HCT116 (cell line): ENCODE results near the gene USP12. TPM values are rescaled to one million over a fixed set of nuclear protein-coding genes. Genes with fewer than 3 reads are reported as not detected.

Experiments
- ATAC-seq: fragments of 200-7000 bp; cut with Tn5 transposase; 2 replicates; pipeline ENCODE4 v1.9.1; 2020; ENCODE audit warnings: mild to moderate bottlenecking, moderate library complexity
- BruUV-seq: library from RNA; stranded (reverse); fragments of 400-500 nt; replicated peaks from 2 replicates; lab custom pipeline; 2021; lab: Mats Ljungman, UMichigan
- CTCF ChIA-PET: fragments of 300-600 bp; sonication (Branson Sonifier 250); formaldehyde crosslinking; loops from one replicate; lab custom pipeline; 2021; ENCODE audit warnings: antibody characterized with exemption; lab: Charles Lee
- POLR2A ChIA-PET: fragments of 300-600, 350-600 bp; sonication (Branson Sonifier 250); formaldehyde crosslinking; loops from one replicate; lab custom pipeline; 2021; ENCODE audit warnings: antibody characterized with exemption; lab: Charles Lee
- RAD21 ChIA-PET, 2 experiments: fragments of 300-600 bp; sonication (Branson Sonifier 250); formaldehyde crosslinking; loops; one replicate each; lab custom pipeline; 2023; ENCODE audit warnings: low total read pairs in 2 of 2; ENCODE audit not compliant: uncharacterized antibody in 2 of 2, unreplicated experiment in 2 of 2, low non-redundant PET in 1 of 2; lab: Charles Lee
- DNase-seq: peaks from one replicate; pipeline ENCODE4 v3.0.0-alpha.2; 2010; ENCODE audit warnings: low read depth, low spot score
- H2AFZ ChIP-seq: fragments of 200-600 bp; shearing (Covaris generic), sonication (generic); 2 replicates; pipeline ENCODE4 v1.6.1; 2017; ENCODE audit warnings: low read depth, mixed run types, mixed read lengths, antibody characterized with exemption, low read length; ENCODE audit not compliant: poor library complexity, severe bottlenecking
- H3K27ac ChIP-seq: 2 replicates; pipeline ENCODE4 v1.5.1; 2012; ENCODE audit warnings: low read depth, low read length
- H3K27me3 ChIP-seq: fragments of 200-600 bp; sonication (generic); 2 replicates; pipeline ENCODE4 v1.6.1; 2016; ENCODE audit warnings: mixed run types, low read length, mixed read lengths; ENCODE audit not compliant: insufficient read depth
- H3K36me3 ChIP-seq, 2 experiments: fragments of 200-500 bp in 1 of 2; fragments of 200-600 bp in 1 of 2; sonication (Bioruptor generic) in 1 of 2; sonication (generic) in 1 of 2; 2 replicates each; pipeline versions ENCODE4 v1.5.1 to v1.6.1; 2014 to 2016; ENCODE audit warnings: low read length in 2 of 2, inconsistent platforms in 1 of 2, mixed read lengths in 1 of 2, mixed run types in 1 of 2; ENCODE audit not compliant: insufficient read depth in 2 of 2, control insufficient read depth in 1 of 2
- H3K4me1 ChIP-seq, 2 experiments: fragments of 200-600 bp in 1 of 2; sonication (generic) in 1 of 2; 2 replicates each; pipeline versions ENCODE4 v1.5.1 to v1.6.1; 2012 to 2017; ENCODE audit warnings: low read length in 2 of 2, inconsistent platforms in 1 of 2, mild to moderate bottlenecking in 1 of 2, mixed read lengths in 1 of 2, mixed run types in 1 of 2, moderate library complexity in 1 of 2; ENCODE audit not compliant: insufficient read depth in 2 of 2, control insufficient read depth in 1 of 2
- H3K4me2 ChIP-seq: fragments of 200-600 bp; sonication (generic); 2 replicates; pipeline ENCODE4 v1.6.1; 2017; ENCODE audit warnings: mixed run types, low read length, mixed read lengths
- H3K4me3 ChIP-seq, 2 experiments: fragments of 200-600 bp in 1 of 2; sonication (generic) in 1 of 2; replicated peaks in 1 of 2; 2 replicates each; pipeline ENCODE4 v1.5.1; 2011 to 2016; ENCODE audit warnings: low read length in 2 of 2, control low read depth in 1 of 2, low read depth in 1 of 2, mild to moderate bottlenecking in 1 of 2, mixed read lengths in 1 of 2, mixed run types in 1 of 2
- H3K79me2 ChIP-seq: fragments of 200-600 bp; sonication (generic); 2 replicates; pipeline ENCODE4 v1.6.1; 2017; ENCODE audit warnings: mild to moderate bottlenecking, mixed run types, low read length, moderate library complexity, mixed read lengths; ENCODE audit not compliant: insufficient read depth
- H3K9ac ChIP-seq: fragments of 200-600 bp; sonication (generic); 2 replicates; pipeline ENCODE4 v1.6.1; 2016; ENCODE audit warnings: low read length, mixed read lengths
- H3K9me2 ChIP-seq: fragments of 200-600 bp; sonication (generic), shearing (Covaris generic); 2 replicates; pipeline ENCODE4 v1.6.1; 2017; ENCODE audit warnings: mixed run types, mild to moderate bottlenecking, moderate library complexity; ENCODE audit not compliant: insufficient read depth
- H3K9me3 ChIP-seq, 2 experiments: fragments of 200-500 bp in 1 of 2; fragments of 200-600 bp in 1 of 2; sonication (Bioruptor generic) in 1 of 2; sonication (generic) in 1 of 2; 2 replicates each; pipeline ENCODE4 v1.6.1; 2014 to 2017; ENCODE audit warnings: low read length in 2 of 2, mixed read lengths in 2 of 2, inconsistent platforms in 1 of 2, low read depth in 1 of 2, mild to moderate bottlenecking in 1 of 2, mixed run types in 1 of 2, moderate library complexity in 1 of 2; ENCODE audit not compliant: control insufficient read depth in 1 of 2, insufficient read depth in 1 of 2
- H4K20me1 ChIP-seq: fragments of 200-600 bp; sonication (generic), shearing (Covaris generic); 2 replicates; pipeline ENCODE4 v1.6.1; 2017; ENCODE audit warnings: mixed run types, mild to moderate bottlenecking, moderate library complexity; ENCODE audit not compliant: insufficient read depth
- CEBPB ChIP-seq: IDR thresholded peaks from 2 replicates; pipeline ENCODE4 v1.6.1; 2012; ENCODE audit warnings: low read depth
- FOSL1 ChIP-seq: IDR thresholded peaks from 2 replicates; pipeline ENCODE4 v1.6.1; 2012; ENCODE audit warnings: low read depth
- JUND ChIP-seq: IDR thresholded peaks from 2 replicates; pipeline ENCODE4 v1.6.1; 2012
- POLR2AphosphoS5 ChIP-seq: IDR thresholded peaks from 2 replicates; pipeline ENCODE4 v1.6.1; 2011; ENCODE audit warnings: mild to moderate bottlenecking, low read depth, low read length, moderate library complexity
- ZFX ChIP-seq: fragments of 450-650 bp; IDR thresholded peaks from 2 replicates; pipeline ENCODE4 v1.6.1; 2017
- intact Hi-C: fragments of 100-400 bp; cut with micrococcal nuclease; formaldehyde crosslinking; loops from 2 replicates; pipeline ENCODE4 v1.10.0; 2022
- total RNA-seq: library from RNA; stranded (reverse); gene quantifications from one replicate; pipeline ENCODE4 v1.2.1, GENCODE V29; 2021; ENCODE audit not compliant: unreplicated experiment
- TF ChIP-seq, protein P1 (sequence below): IDR thresholded peaks from 2 replicates; pipeline ENCODE4 v1.6.1; 2012

Gene USP12
- total RNA-seq, 1 experiment from 2014 or later, result 28.3 TPM

- H3K9ac ChIP-seq, result no peak overlapping the region
- no peaks in the 10 kb centered on the region for H3K9me3 ChIP-seq
- no peak for DNase-seq
- no peak overlapping the region for H3K4me3 ChIP-seq
- ATAC-seq, result no peak
- no peaks in the 10 kb centered on the region for H3K36me3 ChIP-seq
- no peak overlapping the region for H2AFZ ChIP-seq
- no TSS peak for BruUV-seq
- intact Hi-C loops, result no loop called here
- no peak for TF ChIP-seq FOSL1
- TF ChIP-seq JUND, result no peak
- TF ChIP-seq POLR2AphosphoS5, result no peak
- ChIA-PET POLR2A (no interaction called here), CTCF (no interaction called here), RAD21 (no interaction called here)
- H3K27ac ChIP-seq, result no peak overlapping the region
- no peaks in the 10 kb centered on the region for H3K9me2 ChIP-seq
- no peaks in the 10 kb centered on the region for H4K20me1 ChIP-seq
- peaks cover 42% of the 10 kb centered on the region for H3K79me2 ChIP-seq
- no peaks in the 10 kb centered on the region for H3K27me3 ChIP-seq
- no peaks in the 10 kb centered on the region for H3K4me1 ChIP-seq
- H3K4me2 ChIP-seq, result no peak overlapping the region
These were observed 61.4 kb downstream of the USP12 start for GRCh38 chr13:27110056-27110746.

GRCh38 chr13:27106144-27106543 is 65.5 kb downstream of the USP12 start:
- CTCF ChIA-PET, result no interaction called here
- intact Hi-C loops, result no loop called here

More at GRCh38 chr13:27106144-27106543, 65.5 kb downstream of the USP12 start:
- no peaks in the 10 kb centered on the region for H3K27me3 ChIP-seq
- DNase-seq, result no peak
- POLR2A ChIA-PET, result no interaction called here
- TF ChIP-seq, protein P1, sequence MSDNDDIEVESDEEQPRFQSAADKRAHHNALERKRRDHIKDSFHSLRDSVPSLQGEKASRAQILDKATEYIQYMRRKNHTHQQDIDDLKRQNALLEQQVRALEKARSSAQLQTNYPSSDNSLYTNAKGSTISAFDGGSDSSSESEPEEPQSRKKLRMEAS, result no peak
- TF ChIP-seq ZFX (no peak), JUND (no peak), CEBPB (no peak)
- TF ChIP-seq, all 23 proteins: peak for 0
- no peaks in the 10 kb centered on the region for H3K9me3 ChIP-seq
- H3K27ac ChIP-seq, result no peak overlapping the region
- no peaks in the 10 kb centered on the region for H3K36me3 ChIP-seq
- ATAC-seq, result no peak
- no TSS peak for BruUV-seq
- peaks cover 45% of the 10 kb centered on the region for H3K79me2 ChIP-seq
- H3K4me3 ChIP-seq, result no peak overlapping the region
- H4K20me1 ChIP-seq, result 0 out of 2 replicates have a peak, but pooled peaks cover 2% of the 10 kb centered on the region
- H2AFZ ChIP-seq, result no peak overlapping the region
- no peaks in the 10 kb centered on the region for H3K4me1 ChIP-seq
- RAD21 ChIA-PET, result no interaction called here
- no peak overlapping the region for H3K4me2 ChIP-seq
- no peaks in the 10 kb centered on the region for H3K9me2 ChIP-seq
- H3K9ac ChIP-seq, result no peak overlapping the region
